Dermis microvascular lymphatic vessel endothelial cell (primary cell): ENCODE data around the gene TXNRD3. TPM values are rescaled to one million over a fixed set of nuclear protein-coding genes. Genes with fewer than 3 reads are reported as not detected.

ENCODE experiments used
- total RNA-seq: library from RNA; depleted of rRNA; stranded (reverse); fragments of >200 nt; gene quantifications from 2 replicates; pipeline ENCODE4 v1.2.1, GENCODE V29; 2014

The TXNRD3 gene
- total RNA-seq, 1 donor from 2014 or later = 8.6 TPM

Other genes with a start within 250 kb of the TXNRD3 start
- 11.4 and 17.6 TPM in 2 replicates for gene ZXDC, start 179.2 kb downstream of the TXNRD3 start, total RNA-seq
- not detected in 2 replicates for gene UROC1, start 137.4 kb downstream of the TXNRD3 start, total RNA-seq
- not detected in 2 replicates for gene CHST13, start 131.0 kb downstream of the TXNRD3 start, total RNA-seq
- gene C3orf22, start 96.2 kb downstream of the TXNRD3 start, total RNA-seq = not detected in 2 replicates
- 6.7 and 6.8 TPM in 2 replicates for gene CHCHD6, start 49.1 kb upstream of the TXNRD3 start, total RNA-seq